ENCODE measurements around the gene CDK14. TPM values are rescaled to one million over a fixed set of nuclear protein-coding genes. Genes with fewer than 3 reads are reported as not detected.
A peak's percentile ranks its signal among the peaks of the same experiment; 100 is the strongest.
"Not testable (repeated sequence)": the region's sequence is repeated elsewhere in the genome, so short reads cannot be mapped to it uniquely, and the experiment has no call there.

Gene CDK14
- total and polyA plus RNA-seq, 5 donors from 2014 or later: 0.58 to 4.0 (median 2.3) TPM

GRCh38 chr7:90755041-90755440 is 158.9 kb downstream of the CDK14 start:
- H3K9me3 Mint-ChIP-seq: peaks cover 0 to 6% (median 0%) of the 10 kb centered on the region in 7 donors
- Histone ChIP-seq H3K4me3 (ENCODE audit: low read depth, low read length) (no peak overlapping the region), H3K27ac (ENCODE audit: insufficient read depth, low read length, poor library complexity, severe bottlenecking) (no peak overlapping the region), H3K27me3 (ENCODE audit: control insufficient read depth, insufficient read depth, low read length) (no peaks in the 10 kb centered on the region), H3K4me1 (ENCODE audit: control insufficient read depth, insufficient read depth, low read length, poor library complexity, severe bottlenecking) (no peaks in the 10 kb centered on the region), H3K36me3 (ENCODE audit: control insufficient read depth, insufficient read depth, low read length) (no peaks in the 10 kb centered on the region), H3K9me3 (ENCODE audit: control insufficient read depth in 2 of 2, low read length in 2 of 2) (no peaks in the 10 kb centered on the region)
- no peak overlapping the region for H3K4me3 Mint-ChIP-seq
- ATAC-seq (ENCODE audit: low read depth in 2 of 2) (no peak), DNase-seq (no peak)
- no peak overlapping the region for H3K27ac Mint-ChIP-seq
- H3K36me3 Mint-ChIP-seq: no peaks in the 10 kb centered on the region
- no peaks in the 10 kb centered on the region for H3K4me1 Mint-ChIP-seq
- no peaks in the 10 kb centered on the region for H3K27me3 Mint-ChIP-seq

- Mint-ChIP-seq H3K27me3 (no peaks in the 10 kb centered on the region), H3K36me3 (no peaks in the 10 kb centered on the region), H3K4me3 (no peak overlapping the region), H3K4me1 (no peaks in the 10 kb centered on the region), H3K9me3 (peaks cover 0 to 1% (median 0%) of the 10 kb centered on the region in 7 donors), H3K27ac (no peak overlapping the region)
- H3K27ac ChIP-seq (ENCODE audit: insufficient read depth, low read length, poor library complexity, severe bottlenecking): no peak overlapping the region
- no peak overlapping the region for H3K4me3 ChIP-seq (ENCODE audit: low read depth, low read length)
- ATAC-seq (ENCODE audit: low read depth in 2 of 2) (no peak), DNase-seq (no peak)
- H3K36me3 ChIP-seq (ENCODE audit: control insufficient read depth, insufficient read depth, low read length): no peaks in the 10 kb centered on the region
- no peaks in the 10 kb centered on the region for H3K9me3 ChIP-seq (ENCODE audit: control insufficient read depth in 2 of 2, low read length in 2 of 2)
- no peaks in the 10 kb centered on the region for H3K27me3 ChIP-seq (ENCODE audit: control insufficient read depth, insufficient read depth, low read length)
- no peaks in the 10 kb centered on the region for H3K4me1 ChIP-seq (ENCODE audit: control insufficient read depth, insufficient read depth, low read length, poor library complexity, severe bottlenecking)
Observed at GRCh38 chr7:90756366-90756765, 160.2 kb downstream of the CDK14 start.

- H3K27me3 ChIP-seq (ENCODE audit: control insufficient read depth, insufficient read depth, low read length); H3K4me3 ChIP-seq (ENCODE audit: low read depth, low read length); H3K36me3 Mint-ChIP-seq; H3K27me3 Mint-ChIP-seq; ATAC-seq (ENCODE audit: low read depth in 2 of 2); DNase-seq; H3K36me3 ChIP-seq (ENCODE audit: control insufficient read depth, insufficient read depth, low read length); H3K9me3 ChIP-seq (ENCODE audit: control insufficient read depth in 2 of 2, low read length in 2 of 2); H3K9me3 Mint-ChIP-seq; H3K27ac ChIP-seq (ENCODE audit: insufficient read depth, low read length, poor library complexity, severe bottlenecking); H3K4me1 ChIP-seq (ENCODE audit: control insufficient read depth, insufficient read depth, low read length, poor library complexity, severe bottlenecking); H3K4me3 Mint-ChIP-seq; H3K4me1 Mint-ChIP-seq: not testable (repeated sequence)
- peak overlapping the region in 1 of 3 donors; percentile 27 for H3K27ac Mint-ChIP-seq
Observed at GRCh38 chr7:90757565-90757950, 161.4 kb downstream of the CDK14 start.

- ATAC-seq (ENCODE audit: low read depth in 2 of 2): no peak
- no peaks in the 10 kb centered on the region for H3K4me1 ChIP-seq (ENCODE audit: control insufficient read depth, insufficient read depth, low read length, poor library complexity, severe bottlenecking)
- no peaks in the 10 kb centered on the region for H3K36me3 ChIP-seq (ENCODE audit: control insufficient read depth, insufficient read depth, low read length)
- Mint-ChIP-seq H3K27ac (no peak overlapping the region), H3K4me3 (no peak overlapping the region), H3K4me1 (no peaks in the 10 kb centered on the region), H3K36me3 (no peaks in the 10 kb centered on the region), H3K27me3 (no peaks in the 10 kb centered on the region), H3K9me3 (peaks cover 0 to 4% (median 0%) of the 10 kb centered on the region in 7 donors)
- no peaks in the 10 kb centered on the region for H3K9me3 ChIP-seq (ENCODE audit: control insufficient read depth in 2 of 2, low read length in 2 of 2)
- H3K27me3 ChIP-seq (ENCODE audit: control insufficient read depth, insufficient read depth, low read length): no peaks in the 10 kb centered on the region
- H3K27ac ChIP-seq (ENCODE audit: insufficient read depth, low read length, poor library complexity, severe bottlenecking): no peak overlapping the region
- DNase-seq: no peak
- no peak overlapping the region for H3K4me3 ChIP-seq (ENCODE audit: low read depth, low read length)
Observed at GRCh38 chr7:90758933-90759562, 162.9 kb downstream of the CDK14 start.

- no peaks in the 10 kb centered on the region for H3K27me3 ChIP-seq (ENCODE audit: control insufficient read depth, insufficient read depth, low read length)
- no peaks in the 10 kb centered on the region for H3K9me3 ChIP-seq (ENCODE audit: control insufficient read depth in 2 of 2, low read length in 2 of 2)
- H3K4me3 ChIP-seq (ENCODE audit: low read depth, low read length): no peak overlapping the region
- H3K36me3 ChIP-seq (ENCODE audit: control insufficient read depth, insufficient read depth, low read length): no peaks in the 10 kb centered on the region
- Mint-ChIP-seq H3K36me3 (no peaks in the 10 kb centered on the region), H3K4me1 (no peaks in the 10 kb centered on the region), H3K27me3 (no peaks in the 10 kb centered on the region), H3K9me3 (peaks cover 0 to 4% (median 2%) of the 10 kb centered on the region in 7 donors), H3K27ac (no peak overlapping the region), H3K4me3 (no peak overlapping the region)
- ATAC-seq (ENCODE audit: low read depth in 2 of 2) (no peak), DNase-seq (no peak)
- H3K4me1 ChIP-seq (ENCODE audit: control insufficient read depth, insufficient read depth, low read length, poor library complexity, severe bottlenecking): no peaks in the 10 kb centered on the region
- H3K27ac ChIP-seq (ENCODE audit: insufficient read depth, low read length, poor library complexity, severe bottlenecking): no peak overlapping the region
Observed at GRCh38 chr7:90759710-90760109, 163.6 kb downstream of the CDK14 start.

GRCh38 chr7:90760892-90761291 is 164.8 kb downstream of the CDK14 start:
- H3K4me1 ChIP-seq (ENCODE audit: control insufficient read depth, insufficient read depth, low read length, poor library complexity, severe bottlenecking): no peaks in the 10 kb centered on the region
- no peak overlapping the region for H3K4me3 Mint-ChIP-seq
- H3K9me3 ChIP-seq (ENCODE audit: control insufficient read depth in 2 of 2, low read length in 2 of 2): no peaks in the 10 kb centered on the region
- H3K27ac ChIP-seq (ENCODE audit: insufficient read depth, low read length, poor library complexity, severe bottlenecking): no peak overlapping the region
- H3K4me1 Mint-ChIP-seq: no peaks in the 10 kb centered on the region
- no peaks in the 10 kb centered on the region for H3K27me3 ChIP-seq (ENCODE audit: control insufficient read depth, insufficient read depth, low read length)
- no peaks in the 10 kb centered on the region for H3K27me3 Mint-ChIP-seq
- no peak overlapping the region for H3K27ac Mint-ChIP-seq
- ATAC-seq (ENCODE audit: low read depth in 2 of 2) (no peak), DNase-seq (no peak)
- H3K36me3 Mint-ChIP-seq: no peaks in the 10 kb centered on the region
- no peaks in the 10 kb centered on the region for H3K36me3 ChIP-seq (ENCODE audit: control insufficient read depth, insufficient read depth, low read length)
- peaks cover 0 to 4% (median 2%) of the 10 kb centered on the region in 7 donors for H3K9me3 Mint-ChIP-seq
- no peak overlapping the region for H3K4me3 ChIP-seq (ENCODE audit: low read depth, low read length)

GRCh38 chr7:90761584-90761983 is 165.5 kb downstream of the CDK14 start:
- Mint-ChIP-seq H3K9me3 (peaks cover 0 to 4% (median 2%) of the 10 kb centered on the region in 7 donors), H3K4me1 (no peaks in the 10 kb centered on the region), H3K27me3 (no peaks in the 10 kb centered on the region), H3K4me3 (peak overlapping the region in 1 of 4 donors; percentile 81), H3K27ac (peak overlapping the region in 1 of 3 donors; percentile 80), H3K36me3 (no peaks in the 10 kb centered on the region)
- Histone ChIP-seq H3K4me3 (ENCODE audit: low read depth, low read length) (no peak overlapping the region), H3K27ac (ENCODE audit: insufficient read depth, low read length, poor library complexity, severe bottlenecking) (no peak overlapping the region), H3K4me1 (ENCODE audit: control insufficient read depth, insufficient read depth, low read length, poor library complexity, severe bottlenecking) (no peaks in the 10 kb centered on the region), H3K36me3 (ENCODE audit: control insufficient read depth, insufficient read depth, low read length) (no peaks in the 10 kb centered on the region), H3K27me3 (ENCODE audit: control insufficient read depth, insufficient read depth, low read length) (no peaks in the 10 kb centered on the region), H3K9me3 (ENCODE audit: control insufficient read depth in 2 of 2, low read length in 2 of 2) (no peaks in the 10 kb centered on the region)
- DNase-seq (no peak), ATAC-seq (ENCODE audit: low read depth in 2 of 2) (no peak)

- Histone ChIP-seq H3K4me3 (ENCODE audit: low read depth, low read length) (no peak overlapping the region), H3K4me1 (ENCODE audit: control insufficient read depth, insufficient read depth, low read length, poor library complexity, severe bottlenecking) (no peaks in the 10 kb centered on the region), H3K9me3 (ENCODE audit: control insufficient read depth in 2 of 2, low read length in 2 of 2) (no peaks in the 10 kb centered on the region), H3K27ac (ENCODE audit: insufficient read depth, low read length, poor library complexity, severe bottlenecking) (no peak overlapping the region), H3K36me3 (ENCODE audit: control insufficient read depth, insufficient read depth, low read length) (no peaks in the 10 kb centered on the region), H3K27me3 (ENCODE audit: control insufficient read depth, insufficient read depth, low read length) (no peaks in the 10 kb centered on the region)
- no peak for DNase-seq
- no peaks in the 10 kb centered on the region for H3K27me3 Mint-ChIP-seq
- no peak overlapping the region for H3K27ac Mint-ChIP-seq
- no peak for ATAC-seq (ENCODE audit: low read depth in 2 of 2)
- H3K36me3 Mint-ChIP-seq: no peaks in the 10 kb centered on the region
- H3K4me1 Mint-ChIP-seq: no peaks in the 10 kb centered on the region
- no peak overlapping the region for H3K4me3 Mint-ChIP-seq
- H3K9me3 Mint-ChIP-seq: peaks cover 0 to 8% (median 2%) of the 10 kb centered on the region in 7 donors
Observed at GRCh38 chr7:90763108-90763507, 167.0 kb downstream of the CDK14 start.
